CD4-positive, alpha-beta memory T cell (primary cell): ENCODE measurements around the gene DMGDH. TPM values are rescaled to one million over a fixed set of nuclear protein-coding genes. Genes with fewer than 3 reads are reported as not detected.

ENCODE experiments used
- CTCF ChIA-PET: fragments of 350-600 bp; sonication (Branson Sonifier 250); formaldehyde crosslinking; loops from one replicate; lab custom pipeline; 2021; ENCODE audit warnings: inconsistent platforms; ENCODE audit not compliant: partially characterized antibody; lab: Charles Lee
- POLR2A ChIA-PET: fragments of 350-600 bp; sonication (Branson Sonifier 250); formaldehyde crosslinking; loops from one replicate; lab custom pipeline; 2021; ENCODE audit not compliant: partially characterized antibody; lab: Charles Lee
- DNase-seq, 5 donors: peaks; one replicate each; pipeline versions ENCODE4 v3.0.0 to v3.0.0-alpha.2; 2020 to 2022; ENCODE audit warnings: mixed read lengths in 1 of 5
- H3K27ac ChIP-seq: one replicate; pipeline ENCODE4 v1.7.0; 2013; ENCODE audit warnings: low read depth, low read length
- H3K27me3 ChIP-seq: 2 replicates; pipeline ENCODE4 v1.7.0; 2013; ENCODE audit warnings: mild to moderate bottlenecking, low read length, moderate library complexity; ENCODE audit not compliant: insufficient read depth
- H3K36me3 ChIP-seq: 2 replicates; pipeline ENCODE4 v1.7.0; 2013; ENCODE audit warnings: mild to moderate bottlenecking, low read length, moderate library complexity; ENCODE audit not compliant: insufficient read depth
- H3K4me1 ChIP-seq: 2 replicates; pipeline ENCODE4 v1.7.0; 2013; ENCODE audit warnings: mild to moderate bottlenecking, low read length, moderate library complexity; ENCODE audit not compliant: insufficient read depth
- H3K4me3 ChIP-seq, 2 donors: one replicate each; pipeline ENCODE4 v1.7.0; 2013; ENCODE audit warnings: low read length in 2 of 2, mild to moderate bottlenecking in 1 of 2
- H3K9me3 ChIP-seq, 2 donors: one replicate each; pipeline ENCODE4 v1.7.0; 2013; ENCODE audit warnings: low read length in 2 of 2, control low read depth in 1 of 2; ENCODE audit not compliant: control insufficient read depth in 1 of 2
- H3K27ac Mint-ChIP-seq, 7 donors: one replicate each; pipeline ENCODE4 v1.8.0; 2020 to 2021; ENCODE audit warnings: mixed read lengths in 7 of 7, mild to moderate bottlenecking in 6 of 7, inconsistent platforms in 3 of 7, moderate library complexity in 3 of 7
- H3K27me3 Mint-ChIP-seq, 2 donors: one replicate each; pipeline ENCODE4 v1.8.0; 2020 to 2021; ENCODE audit warnings: mixed read lengths in 2 of 2
- H3K36me3 Mint-ChIP-seq, 2 donors: one replicate each; pipeline ENCODE4 v1.8.0; 2020 to 2021; ENCODE audit warnings: mixed read lengths in 2 of 2, inconsistent platforms in 1 of 2, mild to moderate bottlenecking in 1 of 2
- H3K4me1 Mint-ChIP-seq, 4 donors: one replicate each; pipeline ENCODE4 v1.8.0; 2020 to 2021; ENCODE audit warnings: mixed read lengths in 4 of 4, mild to moderate bottlenecking in 1 of 4
- H3K4me3 Mint-ChIP-seq, 8 donors: one replicate each; pipeline ENCODE4 v1.8.0; 2020 to 2021; ENCODE audit warnings: mixed read lengths in 8 of 8, mild to moderate bottlenecking in 7 of 8, moderate library complexity in 6 of 8, inconsistent platforms in 3 of 8
- H3K9me3 Mint-ChIP-seq, 8 donors: one replicate each; pipeline ENCODE4 v1.8.0; 2020 to 2021; ENCODE audit warnings: mixed read lengths in 8 of 8, mild to moderate bottlenecking in 5 of 8, inconsistent platforms in 3 of 8, moderate library complexity in 1 of 8
- intact Hi-C: fragments of 100-400 bp; cut with micrococcal nuclease; formaldehyde crosslinking; loops from one replicate; pipeline ENCODE4 v1.15.1; 2023
- polyA plus RNA-seq, 2 donors: library from polyadenylated mRNA; unstranded; fragments of 300-500 nt; fragmentation: Illumina TruSeq; gene quantifications; one replicate each; pipeline ENCODE4 v1.2.3, GENCODE V29; 2021
- total RNA-seq, 2 experiments: library from RNA; stranded (reverse); gene quantifications; one replicate each; pipeline ENCODE4 v1.2.3, GENCODE V29; 2021

DMGDH gene
- total and polyA plus RNA-seq, 4 experiments from 2014 or later: 0.10 to 0.49 TPM; not detected in 2

DNA sequence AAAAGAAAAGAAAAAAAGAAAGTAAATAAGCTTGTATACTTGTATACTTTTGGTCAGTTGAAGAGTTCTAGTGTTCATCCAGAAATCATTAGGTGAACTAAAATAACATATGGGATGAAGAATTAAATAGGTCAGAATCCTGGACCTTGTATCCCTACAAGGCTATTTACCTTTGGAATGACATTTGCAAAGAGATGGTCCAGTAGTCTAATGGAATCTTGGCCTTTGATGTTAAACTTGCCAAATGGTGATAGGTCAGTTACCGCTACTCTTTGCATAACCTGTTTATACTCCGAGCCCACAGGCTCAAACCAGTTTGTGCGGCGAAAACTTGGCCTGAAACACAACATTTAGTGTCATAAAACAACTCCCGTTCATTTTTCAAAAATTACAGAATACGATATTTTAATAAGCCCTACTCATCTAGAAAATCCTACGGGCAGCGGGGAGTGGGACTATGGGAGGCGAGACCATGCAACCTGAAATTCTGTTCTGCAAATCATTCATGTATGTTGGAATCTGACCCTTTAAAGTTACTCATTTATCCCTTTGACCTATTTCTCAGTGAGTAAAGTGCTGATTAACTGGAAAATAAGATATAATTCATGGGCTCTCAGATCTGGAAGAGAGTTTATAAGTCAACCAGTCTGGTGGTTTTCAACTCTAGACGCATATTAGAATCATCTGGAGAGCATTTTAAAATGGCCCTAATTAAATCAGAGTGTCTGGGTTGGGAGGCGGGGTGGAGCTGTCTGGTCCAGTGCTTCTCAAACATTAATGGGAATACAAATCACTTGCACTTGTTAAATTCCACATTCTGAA, 38.6 kb downstream of the DMGDH start:
- Histone ChIP-seq H3K9me3 (no peaks in the 10 kb centered on the region), H3K27me3 (no peaks in the 10 kb centered on the region), H3K36me3 (no peaks in the 10 kb centered on the region), H3K4me1 (no peaks in the 10 kb centered on the region), H3K4me3 (no peak overlapping the region), H3K27ac (no peak overlapping the region)
- peaks cover 3 to 5% of the 10 kb centered on the region in 2 donors for H3K27me3 Mint-ChIP-seq
- intact Hi-C loops: no loop called here
- H3K4me3 Mint-ChIP-seq: no peak overlapping the region
- no peaks in the 10 kb centered on the region for H3K4me1 Mint-ChIP-seq
- ChIA-PET CTCF (interaction anchor here (0.5 to 2.7 kb wide), 2 partner anchors 10 to 139 kb away, joined by 4 to 17 read pairs; no protein-coding TSS in a partner anchor), POLR2A (no interaction called here)
- no peaks in the 10 kb centered on the region for H3K36me3 Mint-ChIP-seq
- no peak for DNase-seq
- no peaks in the 10 kb centered on the region for H3K9me3 Mint-ChIP-seq
- no peak overlapping the region for H3K27ac Mint-ChIP-seq

DNA sequence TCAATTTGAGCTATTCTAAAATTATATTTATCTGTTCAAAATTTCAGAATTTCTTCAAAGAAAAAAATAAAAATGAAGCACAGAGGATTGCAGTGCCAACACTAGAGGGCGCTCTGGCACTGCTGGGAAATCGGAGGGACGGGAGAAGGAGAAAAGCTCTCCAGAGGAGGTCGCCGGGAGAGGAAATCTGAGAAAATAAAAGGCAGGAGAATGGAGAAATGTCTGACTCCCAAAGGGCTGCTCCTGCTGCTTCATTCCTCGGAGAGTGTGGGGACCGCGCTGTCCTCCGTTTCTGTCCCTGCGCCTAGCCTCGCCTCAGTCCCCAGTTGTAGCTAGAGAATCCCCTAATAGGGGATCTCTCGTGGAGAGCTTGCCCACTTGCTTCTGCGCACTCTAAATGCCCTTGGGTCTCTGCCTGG, 44.4 kb downstream of the DMGDH start:
- intact Hi-C loops: loop anchor here (1.0 to 10.0 kb wide), 2 partner anchors 108 to 1060 kb away; no protein-coding TSS in a partner anchor
- peaks cover 12% of the 10 kb centered on the region for H3K27me3 ChIP-seq
- peak overlapping the region in 5 of 8 donors; percentile 29 to 67 (median 50) for H3K4me3 Mint-ChIP-seq
- H3K27ac ChIP-seq: no peak overlapping the region
- CTCF ChIA-PET: interaction anchor here (0.6 to 5.9 kb wide), 32 partner anchors 9 to 439 kb away, joined by 3 to 52 read pairs (median 4); partner anchors contain the start of gene ARSB
- DNase-seq: peak in 4 of 5 donors; percentile 27 to 37 (median 35)
- no peaks in the 10 kb centered on the region for H3K9me3 ChIP-seq
- no peaks in the 10 kb centered on the region for H3K9me3 Mint-ChIP-seq
- H3K27me3 Mint-ChIP-seq: peaks cover 18 to 38% of the 10 kb centered on the region in 2 donors
- H3K4me1 ChIP-seq: no peaks in the 10 kb centered on the region
- POLR2A ChIA-PET: interaction anchor here (1.2 kb wide), 1 partner anchor 40 kb away, joined by 8 read pairs; the partner anchor contains the start of gene ARSB
- no peak overlapping the region for H3K27ac Mint-ChIP-seq
- no peak overlapping the region for H3K4me3 ChIP-seq
- H3K4me1 Mint-ChIP-seq: peaks cover 0 to 11% (median 4%) of the 10 kb centered on the region in 4 donors
- H3K36me3 Mint-ChIP-seq: no peaks in the 10 kb centered on the region
- no peaks in the 10 kb centered on the region for H3K36me3 ChIP-seq

DNA sequence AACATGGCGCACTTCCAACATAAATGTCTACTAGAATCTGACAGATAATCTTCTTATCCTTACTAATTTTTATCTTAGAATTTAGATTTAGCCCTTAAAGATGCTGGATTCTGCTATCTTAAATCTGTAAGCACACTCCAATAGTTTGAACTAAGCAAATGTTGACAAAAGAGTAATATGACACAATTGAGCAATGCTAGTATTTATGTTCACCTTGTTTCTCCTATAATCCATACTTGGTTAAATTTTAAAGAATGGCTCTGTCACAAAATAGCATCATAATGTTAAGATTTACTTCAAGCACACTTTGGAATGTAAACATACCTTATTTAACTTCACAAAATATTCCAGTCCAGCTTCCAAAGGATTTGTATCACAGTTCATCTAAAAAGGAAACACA, 45.5 kb downstream of the DMGDH start:
- Histone ChIP-seq H3K27ac (no peak overlapping the region), H3K4me3 (no peak overlapping the region), H3K27me3 (peaks cover 12% of the 10 kb centered on the region), H3K9me3 (no peaks in the 10 kb centered on the region), H3K36me3 (no peaks in the 10 kb centered on the region), H3K4me1 (no peaks in the 10 kb centered on the region)
- CTCF ChIA-PET: interaction anchor here (0.7 to 5.9 kb wide), 15 partner anchors 8 to 442 kb away, joined by 3 to 64 read pairs (median 9); no protein-coding TSS in a partner anchor
- POLR2A ChIA-PET: no interaction called here
- DNase-seq: no peak
- Mint-ChIP-seq H3K27me3 (peaks cover 25 to 46% of the 10 kb centered on the region in 2 donors), H3K9me3 (no peaks in the 10 kb centered on the region), H3K36me3 (no peaks in the 10 kb centered on the region), H3K27ac (no peak overlapping the region), H3K4me1 (peaks cover 0 to 11% (median 4%) of the 10 kb centered on the region in 4 donors), H3K4me3 (no peak overlapping the region)
- intact Hi-C loops: loop anchor here (5.0 to 10.0 kb wide), 2 partner anchors 833 to 1061 kb away; no protein-coding TSS in a partner anchor

DNA sequence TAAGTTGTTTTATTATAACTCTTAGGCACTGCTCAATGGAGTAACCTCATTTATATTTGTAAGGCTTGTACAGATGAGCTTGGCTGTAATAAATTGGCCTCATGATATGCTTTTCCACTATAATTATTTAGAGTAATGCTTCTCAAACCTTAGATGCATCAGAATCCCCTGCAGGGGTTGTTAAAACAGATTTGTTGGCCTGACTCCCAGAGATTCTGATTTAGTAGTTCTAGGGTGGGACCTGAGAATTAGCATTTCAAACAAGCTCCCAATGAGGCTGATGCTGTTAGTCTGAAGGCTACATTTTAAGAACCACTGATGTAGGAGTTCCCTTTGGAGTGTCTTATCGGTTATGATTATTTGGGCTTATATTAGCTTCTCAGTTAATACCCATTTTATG, 46.1 kb downstream of the DMGDH start:
- H3K4me3 ChIP-seq: no peak overlapping the region
- H3K4me1 ChIP-seq: no peaks in the 10 kb centered on the region
- Mint-ChIP-seq H3K27ac (no peak overlapping the region), H3K36me3 (no peaks in the 10 kb centered on the region), H3K27me3 (peaks cover 25 to 47% of the 10 kb centered on the region in 2 donors), H3K4me3 (no peak overlapping the region), H3K4me1 (peaks cover 0 to 11% (median 4%) of the 10 kb centered on the region in 4 donors), H3K9me3 (no peaks in the 10 kb centered on the region)
- H3K36me3 ChIP-seq: no peaks in the 10 kb centered on the region
- POLR2A ChIA-PET: no interaction called here
- CTCF ChIA-PET: interaction anchor here (1.0 to 5.9 kb wide), 9 partner anchors 10 to 1060 kb away, joined by 3 to 64 read pairs (median 7); no protein-coding TSS in a partner anchor
- no peaks in the 10 kb centered on the region for H3K9me3 ChIP-seq
- peaks cover 12% of the 10 kb centered on the region for H3K27me3 ChIP-seq
- no peak overlapping the region for H3K27ac ChIP-seq
- intact Hi-C loops: loop anchor here (5.0 to 10.0 kb wide), 2 partner anchors 834 to 1061 kb away; no protein-coding TSS in a partner anchor
- DNase-seq: no peak

DNA sequence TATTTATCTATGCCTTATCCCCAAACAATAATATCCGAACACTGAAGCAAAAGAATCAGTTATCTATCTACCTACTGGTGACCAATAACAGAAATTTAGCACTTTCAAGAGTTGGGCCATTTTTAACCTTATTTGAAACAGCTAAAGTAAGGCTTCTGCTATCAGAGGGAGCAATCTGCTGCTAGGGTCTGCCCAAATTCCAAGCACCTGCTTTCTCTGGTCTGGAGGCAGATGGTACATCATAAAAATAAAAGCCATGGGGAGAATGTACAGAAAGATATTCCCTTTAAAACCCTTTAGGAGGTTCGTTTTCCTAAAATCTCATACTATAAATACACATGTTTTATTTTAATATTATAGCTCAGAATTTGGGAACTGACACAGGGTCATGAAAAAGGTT, 46.7 kb downstream of the DMGDH start:
- H3K27me3 Mint-ChIP-seq: peaks cover 26 to 47% of the 10 kb centered on the region in 2 donors

DNA sequence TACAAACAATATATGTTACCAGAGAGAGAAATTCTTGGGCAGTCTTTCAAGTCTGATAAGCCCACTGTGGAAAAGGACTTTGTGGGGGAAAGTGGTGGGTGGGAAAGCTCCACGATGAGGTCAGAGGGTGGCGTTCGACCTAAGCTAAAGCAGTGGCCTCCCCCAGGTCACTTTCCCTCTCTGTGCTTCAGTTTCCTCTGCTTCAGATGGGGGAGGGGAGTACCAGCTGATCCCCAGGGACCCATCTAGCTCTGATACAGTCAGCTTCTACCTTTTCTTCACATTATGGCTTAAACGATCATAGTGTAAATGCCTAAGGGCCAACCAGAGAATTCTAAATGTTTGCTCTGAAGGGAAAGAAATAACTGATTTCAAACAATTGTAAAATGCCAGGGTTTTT, 47.7 kb downstream of the DMGDH start:
- Histone ChIP-seq H3K27me3 (peaks cover 12% of the 10 kb centered on the region), H3K27ac (no peak overlapping the region), H3K4me1 (no peaks in the 10 kb centered on the region), H3K4me3 (no peak overlapping the region), H3K9me3 (no peaks in the 10 kb centered on the region), H3K36me3 (no peaks in the 10 kb centered on the region)
- no peak for DNase-seq
- no peak overlapping the region for H3K4me3 Mint-ChIP-seq
- peaks cover 0 to 11% (median 4%) of the 10 kb centered on the region in 4 donors for H3K4me1 Mint-ChIP-seq
- no peaks in the 10 kb centered on the region for H3K36me3 Mint-ChIP-seq
- CTCF ChIA-PET: interaction anchor here (0.7 to 5.9 kb wide), 15 partner anchors 8 to 443 kb away, joined by 3 to 64 read pairs (median 5); partner anchors contain the start of gene ARSB
- POLR2A ChIA-PET: no interaction called here
- no peaks in the 10 kb centered on the region for H3K9me3 Mint-ChIP-seq
- intact Hi-C loops: loop anchor here (1.0 to 10.0 kb wide), 5 partner anchors 37 to 1063 kb away; partner anchors contain the start of gene ARSB
- H3K27me3 Mint-ChIP-seq: peaks cover 26 to 53% of the 10 kb centered on the region in 2 donors
- no peak overlapping the region for H3K27ac Mint-ChIP-seq

More for the DNA sequence above, 46.7 kb downstream of the DMGDH start:
- Histone ChIP-seq H3K9me3 (no peaks in the 10 kb centered on the region), H3K27ac (no peak overlapping the region), H3K36me3 (no peaks in the 10 kb centered on the region), H3K4me3 (no peak overlapping the region), H3K4me1 (no peaks in the 10 kb centered on the region), H3K27me3 (peaks cover 12% of the 10 kb centered on the region)
- intact Hi-C loops: loop anchor here (5.0 to 10.0 kb wide), 2 partner anchors 835 to 1062 kb away; no protein-coding TSS in a partner anchor
- H3K4me3 Mint-ChIP-seq: no peak overlapping the region
- H3K4me1 Mint-ChIP-seq: peaks cover 0 to 11% (median 4%) of the 10 kb centered on the region in 4 donors
- H3K9me3 Mint-ChIP-seq: no peaks in the 10 kb centered on the region
- ChIA-PET CTCF (interaction anchor here (0.7 to 5.9 kb wide), 10 partner anchors 10 to 1061 kb away, joined by 3 to 64 read pairs (median 7); no protein-coding TSS in a partner anchor), POLR2A (no interaction called here)
- H3K27ac Mint-ChIP-seq: no peak overlapping the region
- no peaks in the 10 kb centered on the region for H3K36me3 Mint-ChIP-seq
- no peak for DNase-seq
